Neural progenitor cell (in vitro differentiated cells): ENCODE data around the gene F10. TPM values are rescaled to one million over a fixed set of nuclear protein-coding genes. Genes with fewer than 3 reads are reported as not detected.
A peak's percentile ranks its signal among the peaks of the same experiment; 100 is the strongest.

Source experiments
- DNase-seq: peaks from one replicate; pipeline ENCODE4 v3.0.0-alpha.2; 2016; ENCODE audit warnings: low spot score
- H2AFZ ChIP-seq: fragments of 200-600 bp; sonication (generic); replicated peaks from 2 replicates; pipeline ENCODE4 v1.6.1; 2016; ENCODE audit warnings: antibody characterized with exemption
- H3F3A ChIP-seq: fragments of 200-600 bp; sonication (generic); 2 replicates; pipeline ENCODE4 v1.6.1; 2016; ENCODE audit warnings: antibody characterized with exemption, low read depth
- H3K27ac ChIP-seq: fragments of 200-600 bp; sonication (generic); 2 replicates; pipeline ENCODE4 v1.5.1; 2016; ENCODE audit warnings: mild to moderate bottlenecking
- H3K27me3 ChIP-seq: fragments of 200-600 bp; sonication (generic); 2 replicates; pipeline ENCODE4 v1.6.1; 2016; ENCODE audit warnings: mild to moderate bottlenecking, moderate library complexity
- H3K36me3 ChIP-seq: fragments of 200-600 bp; sonication (generic); 2 replicates; pipeline ENCODE4 v1.5.1; 2016
- H3K4me1 ChIP-seq: fragments of 200-600 bp; sonication (generic); 2 replicates; pipeline ENCODE4 v1.6.1; 2016; ENCODE audit warnings: mixed run types
- H3K4me2 ChIP-seq: fragments of 200-600 bp; sonication (generic); 2 replicates; pipeline ENCODE4 v1.6.1; 2016
- H3K4me3 ChIP-seq: fragments of 200-600 bp; sonication (generic); 2 replicates; pipeline ENCODE4 v1.5.1; 2016
- H3K79me2 ChIP-seq: fragments of 200-600 bp; sonication (generic); 2 replicates; pipeline ENCODE4 v1.6.1; 2016; ENCODE audit warnings: low read depth
- H3K9ac ChIP-seq: fragments of 200-600 bp; sonication (generic); 2 replicates; pipeline ENCODE4 v1.6.1; 2016
- H3K9me3 ChIP-seq: fragments of 200-600 bp; sonication (generic); 2 replicates; pipeline ENCODE4 v1.5.1; 2016; ENCODE audit warnings: low read depth
- H4K20me1 ChIP-seq: fragments of 200-600 bp; sonication (generic); 2 replicates; pipeline ENCODE4 v1.6.1; 2016; ENCODE audit warnings: low read depth
- H3K27ac Mint-ChIP-seq: 3 replicates; pipeline ENCODE4 v1.8.0; 2021; ENCODE audit warnings: mixed read lengths
- H3K27me3 Mint-ChIP-seq: 2 replicates; pipeline ENCODE4 v1.8.0; 2022; ENCODE audit warnings: low read depth, mild to moderate bottlenecking, inconsistent platforms, moderate library complexity, mixed read lengths; ENCODE audit not compliant: insufficient read depth
- H3K36me3 Mint-ChIP-seq: 3 replicates; pipeline ENCODE4 v1.8.0; 2021; ENCODE audit warnings: mixed read lengths
- H3K4me1 Mint-ChIP-seq: 3 replicates; pipeline ENCODE4 v1.8.0; 2021; ENCODE audit warnings: mixed read lengths
- H3K4me3 Mint-ChIP-seq: 3 replicates; pipeline ENCODE4 v1.8.0; 2021; ENCODE audit warnings: mild to moderate bottlenecking, moderate library complexity, mixed read lengths
- H3K9me3 Mint-ChIP-seq: 3 replicates; pipeline ENCODE4 v1.8.0; 2020; ENCODE audit warnings: mixed read lengths
- EZH2 ChIP-seq: fragments of 200-600 bp; sonication (generic); IDR thresholded peaks from 2 replicates; pipeline ENCODE4 v1.6.1; 2017; ENCODE audit warnings: antibody characterized with exemption, mild to moderate bottlenecking, moderate library complexity
- EZH2phosphoT487 ChIP-seq: fragments of 200-600 bp; sonication (generic); IDR thresholded peaks from 2 replicates; pipeline ENCODE4 v1.6.1; 2017; ENCODE audit warnings: antibody characterized with exemption
- total RNA-seq: library from RNA; depleted of rRNA; stranded (reverse); fragments of >200 nt; gene quantifications from 2 replicates; pipeline ENCODE4 v1.2.3, GENCODE V29; 2015; ENCODE audit warnings: low replicate concordance
- TF ChIP-seq, protein P1 (sequence below): fragments of 200-600 bp; sonication (generic); IDR thresholded peaks from 2 replicates; pipeline ENCODE4 v1.5.1; 2017; ENCODE audit warnings: antibody characterized with exemption, mild to moderate bottlenecking

F10 gene
- total RNA-seq, 1 donor from 2014 or later, result 2.0 TPM

DNA sequence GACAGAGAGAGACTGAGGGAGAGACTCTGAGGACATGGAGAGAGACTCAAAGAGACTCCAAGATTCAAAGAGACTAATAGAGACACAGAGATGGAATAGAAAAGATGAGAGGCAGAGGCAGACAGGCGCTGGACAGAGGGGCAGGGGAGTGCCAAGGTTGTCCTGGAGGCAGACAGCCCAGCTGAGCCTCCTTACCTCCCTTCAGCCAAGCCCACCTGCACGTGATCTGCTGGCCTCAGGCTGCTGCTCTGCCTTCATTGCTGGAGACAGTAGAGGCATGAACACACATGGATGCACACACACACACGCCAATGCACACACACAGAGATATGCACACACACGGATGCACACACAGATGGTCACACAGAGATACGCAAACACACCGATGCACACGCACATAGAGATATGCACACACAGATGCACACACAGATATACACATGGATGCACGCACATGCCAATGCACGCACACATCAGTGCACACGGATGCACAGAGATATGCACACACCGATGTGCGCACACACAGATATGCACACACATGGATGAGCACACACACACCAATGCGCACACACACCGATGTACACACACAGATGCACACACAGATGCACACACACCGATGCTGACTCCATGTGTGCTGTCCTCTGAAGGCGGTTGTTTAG is 3.3 kb upstream of the F10 start:
- H3K27me3 Mint-ChIP-seq, result peaks cover 4% of the 10 kb centered on the region
- no peak overlapping the region for H3K9ac ChIP-seq
- no peak overlapping the region for H3K27ac ChIP-seq
- peaks cover 9% of the 10 kb centered on the region for H3F3A ChIP-seq
- no peaks in the 10 kb centered on the region for H4K20me1 ChIP-seq
- H3K79me2 ChIP-seq, result no peaks in the 10 kb centered on the region
- peak overlapping the region; percentile 44 for H3K27ac Mint-ChIP-seq
- no peak overlapping the region for H3K4me2 ChIP-seq
- H3K9me3 Mint-ChIP-seq, result no peaks in the 10 kb centered on the region
- H2AFZ ChIP-seq, result no peak overlapping the region
- H3K27me3 ChIP-seq, result no peaks in the 10 kb centered on the region
- H3K9me3 ChIP-seq, result no peaks in the 10 kb centered on the region
- H3K4me1 ChIP-seq, result peaks cover 10% of the 10 kb centered on the region
- no peaks in the 10 kb centered on the region for H3K36me3 Mint-ChIP-seq
- no peak overlapping the region for H3K4me3 ChIP-seq
- H3K4me1 Mint-ChIP-seq, result peaks cover 21% of the 10 kb centered on the region
- no peak overlapping the region for H3K4me3 Mint-ChIP-seq
- TF ChIP-seq EZH2phosphoT487 (no peak), EZH2 (no peak)
- TF ChIP-seq, protein P1, sequence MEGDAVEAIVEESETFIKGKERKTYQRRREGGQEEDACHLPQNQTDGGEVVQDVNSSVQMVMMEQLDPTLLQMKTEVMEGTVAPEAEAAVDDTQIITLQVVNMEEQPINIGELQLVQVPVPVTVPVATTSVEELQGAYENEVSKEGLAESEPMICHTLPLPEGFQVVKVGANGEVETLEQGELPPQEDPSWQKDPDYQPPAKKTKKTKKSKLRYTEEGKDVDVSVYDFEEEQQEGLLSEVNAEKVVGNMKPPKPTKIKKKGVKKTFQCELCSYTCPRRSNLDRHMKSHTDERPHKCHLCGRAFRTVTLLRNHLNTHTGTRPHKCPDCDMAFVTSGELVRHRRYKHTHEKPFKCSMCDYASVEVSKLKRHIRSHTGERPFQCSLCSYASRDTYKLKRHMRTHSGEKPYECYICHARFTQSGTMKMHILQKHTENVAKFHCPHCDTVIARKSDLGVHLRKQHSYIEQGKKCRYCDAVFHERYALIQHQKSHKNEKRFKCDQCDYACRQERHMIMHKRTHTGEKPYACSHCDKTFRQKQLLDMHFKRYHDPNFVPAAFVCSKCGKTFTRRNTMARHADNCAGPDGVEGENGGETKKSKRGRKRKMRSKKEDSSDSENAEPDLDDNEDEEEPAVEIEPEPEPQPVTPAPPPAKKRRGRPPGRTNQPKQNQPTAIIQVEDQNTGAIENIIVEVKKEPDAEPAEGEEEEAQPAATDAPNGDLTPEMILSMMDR, result no peak
- no peak for DNase-seq
- H3K36me3 ChIP-seq, result no peaks in the 10 kb centered on the region

DNA sequence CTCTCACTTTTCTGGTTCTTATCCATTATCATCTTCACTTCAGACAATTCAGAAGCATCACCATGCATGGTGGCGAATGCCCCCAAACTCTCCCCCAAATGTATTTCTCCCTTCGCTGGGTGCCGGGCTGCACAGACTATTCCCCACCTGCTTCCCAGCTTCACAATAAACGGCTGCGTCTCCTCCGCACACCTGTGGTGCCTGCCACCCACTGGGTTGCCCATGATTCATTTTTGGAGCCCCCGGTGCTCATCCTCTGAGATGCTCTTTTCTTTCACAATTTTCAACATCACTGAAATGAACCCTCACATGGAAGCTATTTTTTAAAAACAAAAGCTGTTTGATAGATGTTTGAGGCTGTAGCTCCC is 2.8 kb upstream of the F10 start:
- no peaks in the 10 kb centered on the region for H4K20me1 ChIP-seq
- Mint-ChIP-seq H3K27me3 (peaks cover 4% of the 10 kb centered on the region), H3K9me3 (no peaks in the 10 kb centered on the region), H3K4me3 (no peak overlapping the region), H3K27ac (no peak overlapping the region), H3K36me3 (no peaks in the 10 kb centered on the region), H3K4me1 (peaks cover 21% of the 10 kb centered on the region)
- no peak overlapping the region for H3K4me3 ChIP-seq
- H3K4me2 ChIP-seq, result no peak overlapping the region
- H3K27ac ChIP-seq, result no peak overlapping the region
- TF ChIP-seq EZH2 (no peak), EZH2phosphoT487 (no peak)
- TF ChIP-seq, protein P1, result no peak
- H3K9ac ChIP-seq, result no peak overlapping the region
- H3K27me3 ChIP-seq, result no peaks in the 10 kb centered on the region
- peaks cover 10% of the 10 kb centered on the region for H3K4me1 ChIP-seq
- no peaks in the 10 kb centered on the region for H3K9me3 ChIP-seq
- H3K36me3 ChIP-seq, result no peaks in the 10 kb centered on the region
- peaks cover 9% of the 10 kb centered on the region for H3F3A ChIP-seq
- no peak overlapping the region for H2AFZ ChIP-seq
- no peak for DNase-seq
- H3K79me2 ChIP-seq, result no peaks in the 10 kb centered on the region

DNA sequence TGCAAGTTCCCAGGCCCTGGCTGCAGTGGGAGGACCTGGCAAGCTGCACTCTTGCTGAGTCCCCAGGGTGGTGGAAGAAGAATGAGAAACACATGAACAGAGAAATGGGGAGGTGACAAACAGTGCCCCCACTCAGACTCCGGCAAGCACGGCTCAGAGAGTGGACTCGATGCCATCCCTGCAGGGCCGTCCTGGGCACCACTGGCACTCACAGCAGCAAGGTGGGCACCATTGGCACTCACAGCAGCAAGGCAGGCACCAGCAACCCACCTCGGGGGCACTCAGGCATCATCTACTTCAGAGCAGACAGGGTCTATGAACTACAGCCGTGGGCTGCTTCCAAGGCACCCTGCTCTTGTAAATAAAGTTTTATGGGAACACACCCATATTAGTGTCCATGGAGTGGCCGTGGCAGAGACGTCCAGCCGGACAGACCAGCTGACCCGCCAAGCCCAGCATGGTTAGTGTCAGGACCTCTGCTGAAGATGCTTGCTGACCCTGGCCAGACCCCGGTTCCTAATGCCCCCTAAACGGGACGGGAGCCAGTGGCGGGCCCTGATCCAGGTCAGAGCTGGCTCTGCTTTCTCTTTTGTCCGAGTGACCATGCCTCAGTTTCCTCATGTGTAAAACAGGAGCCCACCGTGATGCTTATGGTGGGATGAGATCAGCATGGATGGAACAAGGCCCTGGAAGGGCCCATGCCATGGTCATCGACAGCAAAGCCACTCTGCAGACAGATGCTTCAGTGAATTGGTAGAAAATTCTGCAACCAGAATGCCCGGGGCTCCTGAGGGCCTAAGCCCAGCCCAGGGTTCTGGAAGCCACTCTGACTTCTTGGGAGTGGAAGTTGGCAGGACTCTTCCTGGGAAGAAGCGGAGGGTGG is 2.1 kb upstream of the F10 start:
- peaks cover 10% of the 10 kb centered on the region for H3K4me1 ChIP-seq
- H3K4me2 ChIP-seq, result no peak overlapping the region
- H3K9me3 ChIP-seq, result no peaks in the 10 kb centered on the region
- Mint-ChIP-seq H3K4me1 (peaks cover 21% of the 10 kb centered on the region), H3K27me3 (peaks cover 4% of the 10 kb centered on the region), H3K36me3 (no peaks in the 10 kb centered on the region), H3K27ac (no peak overlapping the region), H3K9me3 (no peaks in the 10 kb centered on the region), H3K4me3 (no peak overlapping the region)
- H3F3A ChIP-seq, result peaks cover 9% of the 10 kb centered on the region
- H3K27me3 ChIP-seq, result no peaks in the 10 kb centered on the region
- H3K79me2 ChIP-seq, result no peaks in the 10 kb centered on the region
- no peak overlapping the region for H2AFZ ChIP-seq
- H3K9ac ChIP-seq, result no peak overlapping the region
- no peak overlapping the region for H3K27ac ChIP-seq
- no peaks in the 10 kb centered on the region for H3K36me3 ChIP-seq
- TF ChIP-seq EZH2phosphoT487, result no peak
- no peak for TF ChIP-seq EZH2
- TF ChIP-seq, protein P1, result no peak
- no peak for DNase-seq
- H4K20me1 ChIP-seq, result no peaks in the 10 kb centered on the region
- H3K4me3 ChIP-seq, result no peak overlapping the region
